HEK293 (cell line): ENCODE results near the gene CLMN.
A peak's percentile ranks its signal among the peaks of the same experiment; 100 is the strongest.

ENCODE experiments used
- BCL6B ChIP-seq: fragments of 450-650 bp; formaldehyde crosslinking; IDR thresholded peaks from 2 replicates; pipeline ENCODE4 v1.5.1; 2017; ENCODE audit warnings: missing biosample characterization, missing genetic modification characterization
- KLF1 ChIP-seq: fragments of 450-650 bp; formaldehyde crosslinking; IDR thresholded peaks from 2 replicates; pipeline ENCODE4 v1.5.1; 2016; ENCODE audit warnings: missing biosample characterization, missing genetic modification characterization
- PRDM2 ChIP-seq: fragments of 450-650 bp; formaldehyde crosslinking; IDR thresholded peaks from 2 replicates; pipeline ENCODE4 v1.5.1; 2016; ENCODE audit warnings: missing biosample characterization, missing genetic modification characterization, borderline replicate concordance
- RBAK ChIP-seq: fragments of 450-650 bp; formaldehyde crosslinking; IDR thresholded peaks from 2 replicates; pipeline ENCODE4 v1.5.1; 2016; ENCODE audit warnings: missing biosample characterization, missing genetic modification characterization
- REPIN1 ChIP-seq: fragments of 450-650 bp; formaldehyde crosslinking; IDR thresholded peaks from 2 replicates; pipeline ENCODE4 v1.5.1; 2017; ENCODE audit warnings: missing biosample characterization, missing genetic modification characterization, low read depth
- TRIM28 ChIP-seq: IDR thresholded peaks from 2 replicates; pipeline ENCODE4 v1.6.1; 2011; ENCODE audit warnings: low read length, control low read depth, borderline replicate concordance
- ZBTB44 ChIP-seq: fragments of 450-650 bp; IDR thresholded peaks from 2 replicates; pipeline ENCODE4 v1.5.1; 2018; ENCODE audit warnings: missing biosample characterization, mild to moderate bottlenecking, missing genetic modification characterization
- ZNF335 ChIP-seq: fragments of 450-650 bp; formaldehyde crosslinking; conservative IDR thresholded peaks from 2 replicates; pipeline ENCODE4 v1.5.1; 2016; ENCODE audit warnings: missing biosample characterization, missing genetic modification characterization
- ZNF37A ChIP-seq: fragments of 450-650 bp; IDR thresholded peaks from 2 replicates; pipeline ENCODE4 v1.5.1; 2018; ENCODE audit warnings: missing biosample characterization, missing genetic modification characterization
- ZNF398 ChIP-seq: fragments of 450-650 bp; formaldehyde crosslinking; IDR thresholded peaks from 2 replicates; pipeline ENCODE4 v1.5.1; 2017; ENCODE audit warnings: missing biosample characterization, missing genetic modification characterization
- ZNF548 ChIP-seq: fragments of 450-650 bp; formaldehyde crosslinking; IDR thresholded peaks from 2 replicates; pipeline ENCODE4 v1.5.1; 2016; ENCODE audit warnings: missing biosample characterization, missing genetic modification characterization
- ZNF558 ChIP-seq: fragments of 450-650 bp; formaldehyde crosslinking; IDR thresholded peaks from 2 replicates; pipeline ENCODE4 v1.5.1; 2016; ENCODE audit warnings: missing biosample characterization, missing genetic modification characterization
- ZNF560 ChIP-seq: fragments of 450-650 bp; formaldehyde crosslinking; IDR thresholded peaks from 2 replicates; pipeline ENCODE4 v1.5.1; 2017; ENCODE audit warnings: missing biosample characterization, missing genetic modification characterization, borderline replicate concordance
- ZNF623 ChIP-seq: fragments of 450-650 bp; formaldehyde crosslinking; IDR thresholded peaks from 2 replicates; pipeline ENCODE4 v1.5.1; 2016; ENCODE audit warnings: missing biosample characterization, missing genetic modification characterization
- ZNF626 ChIP-seq: fragments of 450-650 bp; sonication (Bioruptor Pico); formaldehyde crosslinking; IDR thresholded peaks from 2 replicates; pipeline ENCODE4 v1.5.1; 2018; ENCODE audit warnings: missing biosample characterization, missing genetic modification characterization, inconsistent platforms
- ZNF670 ChIP-seq: fragments of 450-650 bp; formaldehyde crosslinking; IDR thresholded peaks from 2 replicates; pipeline ENCODE4 v1.5.1; 2016; ENCODE audit warnings: missing biosample characterization, missing genetic modification characterization, low read depth
- ZNF747 ChIP-seq: fragments of 450-650 bp; formaldehyde crosslinking; IDR thresholded peaks from 2 replicates; pipeline ENCODE4 v1.5.1; 2016; ENCODE audit warnings: missing biosample characterization, missing genetic modification characterization
- ZNF792 ChIP-seq: fragments of 450-650 bp; formaldehyde crosslinking; IDR thresholded peaks from 2 replicates; pipeline ENCODE4 v1.5.1; 2016; ENCODE audit warnings: missing biosample characterization, missing genetic modification characterization
- ZNF837 ChIP-seq: fragments of 450-650 bp; formaldehyde crosslinking; IDR thresholded peaks from 2 replicates; pipeline ENCODE4 v1.5.1; 2016; ENCODE audit warnings: missing biosample characterization, missing genetic modification characterization
- ZSCAN16 ChIP-seq: fragments of 450-650 bp; formaldehyde crosslinking; IDR thresholded peaks from 2 replicates; pipeline ENCODE4 v1.5.1; 2016; ENCODE audit warnings: missing biosample characterization, missing genetic modification characterization
- ZSCAN30 ChIP-seq: fragments of 450-650 bp; IDR thresholded peaks from 2 replicates; pipeline ENCODE4 v1.5.1; 2018; ENCODE audit warnings: missing biosample characterization, mild to moderate bottlenecking, missing genetic modification characterization, moderate library complexity

The CLMN gene

GRCh38 chr14:95263527-95264231 lies 56.0 kb downstream of the CLMN start (continued):
- TF ChIP-seq PRDM2 (tag by site-specific recombination) (no peak), ZNF670 (tag by site-specific recombination) (no peak), ZNF548 (tag by site-specific recombination) (no peak), ZNF398 (no peak), ZSCAN30 (no peak), ZNF37A (tag by site-specific recombination) (no peak), ZNF560 (tag by site-specific recombination) (0 out of 2 replicates have a peak, but pooled peaks have one; percentile 29), ZSCAN16 (tag by site-specific recombination) (no peak), BCL6B (no peak), TRIM28 (no peak), ZBTB44 (tag by site-specific recombination) (no peak), RBAK (tag by site-specific recombination) (no peak), ZNF626 (tag by site-specific recombination) (no peak), ZNF558 (tag by site-specific recombination) (no peak), ZNF792 (tag by site-specific recombination) (no peak), REPIN1 (tag by site-specific recombination) (no peak), ZNF335 (tag by site-specific recombination) (no peak), ZNF623 (tag by site-specific recombination) (peak; percentile 59), ZNF837 (tag by site-specific recombination) (no peak), ZNF747 (tag by site-specific recombination) (no peak), KLF1 (no peak)
